NCI-H2196 (cell line): ENCODE measurements around the gene FANCL.
"Not testable (repeated sequence)": the region's sequence is repeated elsewhere in the genome, so short reads cannot be mapped to it uniquely, and the experiment has no call there.

Source experiments
- DNase-seq: peaks from one replicate; lab custom pipeline; 2025; ENCODE audit not compliant: unreplicated experiment; lab: John Stamatoyannopoulos, UW

FANCL gene

GRCh38 chr2:58146707-58147106, 94.4 kb downstream of the FANCL start:
- DNase-seq, result no peak

- DNase-seq, result not testable (repeated sequence)
These were observed 95.4 kb downstream of the FANCL start for GRCh38 chr2:58145769-58146168.

- no peak for DNase-seq
These were observed 100.5 kb downstream of the FANCL start for GRCh38 chr2:58140508-58141072.

GRCh38 chr2:58138396-58139030, 102.6 kb downstream of the FANCL start:
- DNase-seq, result no peak

GRCh38 chr2:58137856-58138255, 103.3 kb downstream of the FANCL start:
- DNase-seq, result no peak

GRCh38 chr2:58137221-58137620, 103.9 kb downstream of the FANCL start:
- no peak for DNase-seq

GRCh38 chr2:58135861-58136260, 105.3 kb downstream of the FANCL start:
- no peak for DNase-seq

- DNase-seq, result no peak
These were observed 107.7 kb downstream of the FANCL start for GRCh38 chr2:58133395-58133794.

GRCh38 chr2:58131191-58132011, 109.7 kb downstream of the FANCL start:
- no peak for DNase-seq

- no peak for DNase-seq
These were observed 110.9 kb downstream of the FANCL start for GRCh38 chr2:58130238-58130637.

GRCh38 chr2:58127111-58127510, 114.0 kb downstream of the FANCL start:
- no peak for DNase-seq

- no peak for DNase-seq
These were observed 118.6 kb downstream of the FANCL start for GRCh38 chr2:58122540-58122939.

- no peak for DNase-seq
These were observed 119.1 kb downstream of the FANCL start for GRCh38 chr2:58122040-58122439.

GRCh38 chr2:58120626-58121229, 120.4 kb downstream of the FANCL start:
- DNase-seq, result no peak

GRCh38 chr2:58113563-58113962, 127.6 kb downstream of the FANCL start:
- DNase-seq, result not testable (repeated sequence)

- no peak for DNase-seq
These were observed 130.4 kb downstream of the FANCL start for GRCh38 chr2:58110765-58111164.

- DNase-seq, result no peak
These were observed 131.6 kb downstream of the FANCL start for GRCh38 chr2:58109481-58109880.
